GM15510 (cell line): ENCODE results near the gene CLPSL1.

ENCODE experiments used
- POLR2A ChIP-seq: IDR thresholded peaks from 3 replicates; pipeline ENCODE4 v1.6.1; 2011; ENCODE audit warnings: borderline replicate concordance; ENCODE audit not compliant: insufficient read length; ENCODE audit errors: extremely low read depth

Gene CLPSL1

GRCh38 chr6:35751594-35751993 is 29.2 kb upstream of the CLPSL1 start:
- no peak for TF ChIP-seq POLR2A

GRCh38 chr6:35752330-35752729 is 28.5 kb upstream of the CLPSL1 start:
- TF ChIP-seq POLR2A: no peak

GRCh38 chr6:35754452-35755277 is 26.2 kb upstream of the CLPSL1 start:
- no peak for TF ChIP-seq POLR2A

GRCh38 chr6:35755278-35755924 is 25.4 kb upstream of the CLPSL1 start:
- TF ChIP-seq POLR2A: no peak

GRCh38 chr6:35757456-35758123 is 23.2 kb upstream of the CLPSL1 start:
- TF ChIP-seq POLR2A: no peak

- TF ChIP-seq POLR2A: no peak
Measured at GRCh38 chr6:35759426-35759825, 21.4 kb upstream of the CLPSL1 start.

GRCh38 chr6:35765739-35766138 is 15.1 kb upstream of the CLPSL1 start:
- no peak for TF ChIP-seq POLR2A

- no peak for TF ChIP-seq POLR2A
Measured at GRCh38 chr6:35769211-35769610, 11.6 kb upstream of the CLPSL1 start.

GRCh38 chr6:35771343-35771627 is 9.5 kb upstream of the CLPSL1 start:
- TF ChIP-seq POLR2A: no peak

- no peak for TF ChIP-seq POLR2A
Measured at GRCh38 chr6:35774116-35774794, 6.6 kb upstream of the CLPSL1 start.

GRCh38 chr6:35775031-35775430 is 5.8 kb upstream of the CLPSL1 start:
- no peak for TF ChIP-seq POLR2A

- TF ChIP-seq POLR2A: no peak
Measured at GRCh38 chr6:35776364-35777215, 4.2 kb upstream of the CLPSL1 start, which contains the start of gene CLPSL2. Gene CLPSL2 (plus strand): TSS chr6:35776598. CDS start chr6:35776619, 21 bp downstream.

- TF ChIP-seq POLR2A: no peak
Measured at GRCh38 chr6:35777356-35778102, 3.3 kb upstream of the CLPSL1 start.
